Choroid plexus epithelial cell (primary cell): ENCODE measurements around the gene CTNNA2.

Experiments used
- DNase-seq: peaks from one replicate; pipeline ENCODE4 v3.0.0-alpha.2; 2010; ENCODE audit warnings: low read depth
- H3K4me3 ChIP-seq: 2 replicates; pipeline ENCODE4 v1.5.1; 2011; ENCODE audit warnings: low read depth, mild to moderate bottlenecking, control low read depth, low read length, moderate library complexity
- CTCF ChIP-seq: conservative IDR thresholded peaks from 2 replicates; pipeline ENCODE4 v1.5.1; 2011; ENCODE audit warnings: low read depth, mild to moderate bottlenecking, control low read depth, inconsistent platforms, low read length, moderate library complexity

The CTNNA2 gene

GRCh38 chr2:79771493-79771892 lies 258.6 kb downstream of the CTNNA2 start:
- DNase-seq, result no peak
- no peak overlapping the region for H3K4me3 ChIP-seq
- TF ChIP-seq CTCF, result no peak

- no peak for DNase-seq
Observed at GRCh38 chr2:79774016-79774415, 261.2 kb downstream of the CTNNA2 start.

GRCh38 chr2:79776461-79776860 lies 263.6 kb downstream of the CTNNA2 start:
- H3K4me3 ChIP-seq, result no peak overlapping the region
- DNase-seq, result no peak
- TF ChIP-seq CTCF, result no peak

More at GRCh38 chr2:79774016-79774415, 261.2 kb downstream of the CTNNA2 start:
- no peak overlapping the region for H3K4me3 ChIP-seq
- no peak for TF ChIP-seq CTCF

GRCh38 chr2:79780781-79781180 lies 267.9 kb downstream of the CTNNA2 start:
- TF ChIP-seq CTCF, result no peak
- DNase-seq, result no peak
- no peak overlapping the region for H3K4me3 ChIP-seq

GRCh38 chr2:79782576-79783452 lies 270.0 kb downstream of the CTNNA2 start:
- TF ChIP-seq CTCF, result no peak
- no peak for DNase-seq
- no peak overlapping the region for H3K4me3 ChIP-seq

- DNase-seq, result no peak
- no peak for TF ChIP-seq CTCF
- H3K4me3 ChIP-seq, result no peak overlapping the region
Observed at GRCh38 chr2:79788952-79789651, 276.3 kb downstream of the CTNNA2 start.
